Left ventricle myocardium inferior (tissue), 1 donor: Measurements from ENCODE around the gene HMCN2. TPM values are rescaled to one million over a fixed set of nuclear protein-coding genes. Genes with fewer than 3 reads are reported as not detected.
"Not testable (repeated sequence)": the region's sequence is repeated elsewhere in the genome, so short reads cannot be mapped to it uniquely, and the experiment has no call there.

Experiments
- DNase-seq: peaks from one replicate; pipeline ENCODE4 v3.0.0-alpha.2; 2020
- H3K27ac ChIP-seq: fragments of 200-600 bp; replicated peaks from 2 replicates; pipeline ENCODE4 v1.8.0; 2021
- H3K27me3 ChIP-seq: fragments of 200-600 bp; 2 replicates; pipeline ENCODE4 v1.8.0; 2021; ENCODE audit warnings: low read depth
- H3K36me3 ChIP-seq: fragments of 200-600 bp; 2 replicates; pipeline ENCODE4 v1.8.0; 2021
- H3K4me1 ChIP-seq: fragments of 200-600 bp; 2 replicates; pipeline ENCODE4 v1.8.0; 2021
- H3K4me3 ChIP-seq: fragments of 200-600 bp; 2 replicates; pipeline ENCODE4 v1.8.0; 2021; ENCODE audit warnings: mild to moderate bottlenecking, moderate library complexity
- H3K9me3 ChIP-seq: fragments of 200-600 bp; replicated peaks from 2 replicates; pipeline ENCODE4 v1.8.0; 2021
- CTCF ChIP-seq: fragments of 200-600 bp; IDR thresholded peaks from 2 replicates; pipeline ENCODE4 v1.8.0; 2021; ENCODE audit warnings: antibody characterized with exemption, mild to moderate bottlenecking, borderline replicate concordance
- intact Hi-C: fragments of 100-400 bp; cut with micrococcal nuclease; formaldehyde crosslinking; loops from one replicate; pipeline ENCODE4 v1.11.0; 2022
- total RNA-seq: library from RNA; stranded (reverse); fragmentation: NEBNext Ultra II Directional; extraction: Animal tissue kit (Norgen Biotek cat#: 25700); gene quantifications from one replicate; pipeline ENCODE4 v1.2.1, GENCODE V29; 2021
- donor health status: DM: no; HTN: yes; CAD: no; lungs with severe emphysema.

The HMCN2 gene
- total RNA-seq, 1 donor from 2014 or later: 5.5 TPM

GRCh38 chr9:130256644-130257043 lies 8.9 kb upstream of the HMCN2 start:
- Histone ChIP-seq H3K9me3 (no peaks in the 10 kb centered on the region), H3K27me3 (peaks cover 53% of the 10 kb centered on the region), H3K36me3 (no peaks in the 10 kb centered on the region), H3K27ac (no peak overlapping the region), H3K4me1 (no peaks in the 10 kb centered on the region), H3K4me3 (no peak overlapping the region)
- no peak for DNase-seq
- TF ChIP-seq CTCF: no peak
- intact Hi-C loops: no loop called here

- intact Hi-C loops, H3K27ac ChIP-seq, H3K36me3 ChIP-seq, H3K4me1 ChIP-seq, DNase-seq, H3K9me3 ChIP-seq, H3K4me3 ChIP-seq: not testable (repeated sequence)
- peaks cover 68% of the 10 kb centered on the region for H3K27me3 ChIP-seq
Observed at GRCh38 chr9:130258137-130258536, 7.4 kb upstream of the HMCN2 start.

- Histone ChIP-seq H3K36me3 (no peaks in the 10 kb centered on the region), H3K27ac (no peak overlapping the region), H3K4me3 (no peak overlapping the region), H3K4me1 (peaks cover 6% of the 10 kb centered on the region), H3K9me3 (no peaks in the 10 kb centered on the region), H3K27me3 (peaks cover 77% of the 10 kb centered on the region)
- no peak for DNase-seq
- intact Hi-C loops: no loop called here
- no peak for TF ChIP-seq CTCF
Observed at GRCh38 chr9:130259044-130259443, 6.5 kb upstream of the HMCN2 start.

GRCh38 chr9:130260816-130261765 lies 4.5 kb upstream of the HMCN2 start:
- H3K9me3 ChIP-seq: no peaks in the 10 kb centered on the region
- TF ChIP-seq CTCF: no peak
- peaks cover 96% of the 10 kb centered on the region for H3K27me3 ChIP-seq
- peak overlapping the region; percentile 46 for H3K27ac ChIP-seq
- H3K4me3 ChIP-seq: no peak overlapping the region
- peaks cover 24% of the 10 kb centered on the region for H3K4me1 ChIP-seq
- H3K36me3 ChIP-seq: no peaks in the 10 kb centered on the region
- DNase-seq: no peak
- intact Hi-C loops: no loop called here

- Histone ChIP-seq H3K27me3 (peaks cover 98% of the 10 kb centered on the region), H3K9me3 (no peaks in the 10 kb centered on the region), H3K27ac (no peak overlapping the region), H3K4me3 (no peak overlapping the region), H3K4me1 (peaks cover 29% of the 10 kb centered on the region), H3K36me3 (no peaks in the 10 kb centered on the region)
- DNase-seq: no peak
- intact Hi-C loops: no loop called here
- TF ChIP-seq CTCF: no peak
Observed at GRCh38 chr9:130262061-130262745, 3.4 kb upstream of the HMCN2 start.

GRCh38 chr9:130262771-130263170 lies 2.8 kb upstream of the HMCN2 start:
- Histone ChIP-seq H3K36me3 (no peaks in the 10 kb centered on the region), H3K27me3 (peaks cover 98% of the 10 kb centered on the region), H3K4me1 (peaks cover 29% of the 10 kb centered on the region), H3K4me3 (no peak overlapping the region), H3K9me3 (no peaks in the 10 kb centered on the region), H3K27ac (peak overlapping the region; percentile 44)
- DNase-seq: no peak
- TF ChIP-seq CTCF: no peak
- intact Hi-C loops: no loop called here
